Measurements from ENCODE around the gene KHDRBS2.

KHDRBS2 gene

DNA sequence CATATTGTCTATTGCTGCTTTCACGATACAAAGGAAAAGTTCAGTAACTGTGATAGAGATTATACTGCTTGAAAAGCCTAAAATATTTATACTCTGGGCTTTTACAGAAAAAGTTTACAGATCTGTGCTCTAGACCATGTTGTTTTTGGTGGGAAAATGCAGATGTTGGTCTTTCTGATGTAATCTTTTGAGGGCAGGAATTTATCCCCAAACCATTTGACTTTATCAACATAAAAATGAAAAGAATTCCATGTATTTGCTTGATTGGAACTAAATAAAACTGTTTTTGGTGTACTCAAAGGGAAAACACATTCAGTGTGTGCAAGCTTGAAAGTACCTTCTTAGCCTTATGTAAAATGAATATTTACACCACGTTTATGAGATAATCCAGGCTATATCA is 603.5 kb downstream of the KHDRBS2 start:
- no peaks in the 10 kb centered on the region for H4K20me1 ChIP-seq (ENCODE audit: insufficient read depth)
- H3K9ac ChIP-seq = no peak overlapping the region
- no peak overlapping the region for H3K4me2 ChIP-seq
- H3K27ac ChIP-seq = no peak overlapping the region
- no peaks in the 10 kb centered on the region for H3K27me3 ChIP-seq (ENCODE audit: insufficient read depth, low read depth)
- no peaks in the 10 kb centered on the region for H3K36me3 ChIP-seq (ENCODE audit: insufficient read depth)
- H2AFZ ChIP-seq (ENCODE audit: low read depth) = no peak overlapping the region
- no peaks in the 10 kb centered on the region for H3K4me1 ChIP-seq (ENCODE audit: low read depth, poor library complexity, severe bottlenecking)
- TF ChIP-seq, protein P1, sequence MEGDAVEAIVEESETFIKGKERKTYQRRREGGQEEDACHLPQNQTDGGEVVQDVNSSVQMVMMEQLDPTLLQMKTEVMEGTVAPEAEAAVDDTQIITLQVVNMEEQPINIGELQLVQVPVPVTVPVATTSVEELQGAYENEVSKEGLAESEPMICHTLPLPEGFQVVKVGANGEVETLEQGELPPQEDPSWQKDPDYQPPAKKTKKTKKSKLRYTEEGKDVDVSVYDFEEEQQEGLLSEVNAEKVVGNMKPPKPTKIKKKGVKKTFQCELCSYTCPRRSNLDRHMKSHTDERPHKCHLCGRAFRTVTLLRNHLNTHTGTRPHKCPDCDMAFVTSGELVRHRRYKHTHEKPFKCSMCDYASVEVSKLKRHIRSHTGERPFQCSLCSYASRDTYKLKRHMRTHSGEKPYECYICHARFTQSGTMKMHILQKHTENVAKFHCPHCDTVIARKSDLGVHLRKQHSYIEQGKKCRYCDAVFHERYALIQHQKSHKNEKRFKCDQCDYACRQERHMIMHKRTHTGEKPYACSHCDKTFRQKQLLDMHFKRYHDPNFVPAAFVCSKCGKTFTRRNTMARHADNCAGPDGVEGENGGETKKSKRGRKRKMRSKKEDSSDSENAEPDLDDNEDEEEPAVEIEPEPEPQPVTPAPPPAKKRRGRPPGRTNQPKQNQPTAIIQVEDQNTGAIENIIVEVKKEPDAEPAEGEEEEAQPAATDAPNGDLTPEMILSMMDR (conservative IDR thresholded peaks at IDR 0.05; ENCODE audit: low read depth, low read length) = no peak
- H3K79me2 ChIP-seq (ENCODE audit: insufficient read depth, low read depth) = no peaks in the 10 kb centered on the region
- no peak overlapping the region for H3K4me3 ChIP-seq (IDR thresholded peaks at IDR 0.05; ENCODE audit: insufficient read depth, low read depth, low read length)

DNA sequence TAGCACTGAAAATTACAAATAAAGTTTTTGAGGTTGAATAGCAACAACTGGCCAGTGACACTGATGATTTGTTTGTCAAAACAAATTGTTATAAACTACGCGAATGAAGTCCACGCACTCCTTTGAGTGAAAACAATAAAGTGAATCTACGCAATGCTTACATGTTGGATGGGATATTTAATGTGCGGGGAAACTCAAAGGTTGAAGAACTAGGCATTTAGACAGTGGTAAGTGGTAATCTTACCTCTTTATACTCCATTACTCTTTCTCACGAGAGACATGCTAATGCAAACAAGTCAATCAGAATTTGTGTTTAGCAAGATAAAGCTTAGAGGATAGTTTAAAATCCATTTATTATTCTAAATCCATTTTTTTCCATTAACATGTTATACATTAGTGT is 606.4 kb downstream of the KHDRBS2 start:
- Histone ChIP-seq H3K27ac (no peak overlapping the region), H3K79me2 (ENCODE audit: insufficient read depth, low read depth) (no peaks in the 10 kb centered on the region), H3K27me3 (ENCODE audit: insufficient read depth, low read depth) (no peaks in the 10 kb centered on the region), H3K9ac (no peak overlapping the region), H3K36me3 (ENCODE audit: insufficient read depth) (no peaks in the 10 kb centered on the region), H2AFZ (ENCODE audit: low read depth) (no peak overlapping the region), H3K4me1 (ENCODE audit: low read depth, poor library complexity, severe bottlenecking) (no peaks in the 10 kb centered on the region), H4K20me1 (ENCODE audit: insufficient read depth) (no peaks in the 10 kb centered on the region), H3K4me3 (IDR thresholded peaks at IDR 0.05; ENCODE audit: insufficient read depth, low read depth, low read length) (no peak overlapping the region), H3K4me2 (no peak overlapping the region)
- TF ChIP-seq, protein P1 (conservative IDR thresholded peaks at IDR 0.05; ENCODE audit: low read depth, low read length) = no peak

DNA sequence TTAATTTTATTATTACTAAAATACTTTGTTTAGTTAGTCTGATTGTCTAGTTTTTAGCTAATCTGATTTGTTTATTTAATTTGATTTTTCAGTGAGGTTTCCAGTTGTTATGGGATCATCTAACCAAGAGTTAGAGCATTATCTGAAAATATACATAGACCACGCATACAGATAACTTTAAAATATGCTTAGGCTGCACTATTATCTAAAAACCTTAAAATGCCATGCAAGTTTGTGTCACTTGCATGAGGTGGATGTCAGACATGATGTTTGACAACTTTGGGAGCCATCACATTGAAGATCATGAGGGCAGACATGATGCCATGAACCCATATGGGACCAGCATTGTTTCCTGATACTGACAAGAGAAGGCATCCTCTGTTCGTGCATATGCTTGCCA is 610.3 kb downstream of the KHDRBS2 start:
- Histone ChIP-seq H3K27ac (no peak overlapping the region), H3K9ac (no peak overlapping the region), H2AFZ (ENCODE audit: low read depth) (no peak overlapping the region), H3K4me1 (ENCODE audit: low read depth, poor library complexity, severe bottlenecking) (no peaks in the 10 kb centered on the region), H3K4me2 (no peak overlapping the region), H3K27me3 (ENCODE audit: insufficient read depth, low read depth) (no peaks in the 10 kb centered on the region), H3K79me2 (ENCODE audit: insufficient read depth, low read depth) (no peaks in the 10 kb centered on the region), H4K20me1 (ENCODE audit: insufficient read depth) (no peaks in the 10 kb centered on the region), H3K36me3 (ENCODE audit: insufficient read depth) (no peaks in the 10 kb centered on the region), H3K4me3 (IDR thresholded peaks at IDR 0.05; ENCODE audit: insufficient read depth, low read depth, low read length) (no peak overlapping the region)
- TF ChIP-seq, protein P1 (conservative IDR thresholded peaks at IDR 0.05; ENCODE audit: low read depth, low read length) = no peak

DNA sequence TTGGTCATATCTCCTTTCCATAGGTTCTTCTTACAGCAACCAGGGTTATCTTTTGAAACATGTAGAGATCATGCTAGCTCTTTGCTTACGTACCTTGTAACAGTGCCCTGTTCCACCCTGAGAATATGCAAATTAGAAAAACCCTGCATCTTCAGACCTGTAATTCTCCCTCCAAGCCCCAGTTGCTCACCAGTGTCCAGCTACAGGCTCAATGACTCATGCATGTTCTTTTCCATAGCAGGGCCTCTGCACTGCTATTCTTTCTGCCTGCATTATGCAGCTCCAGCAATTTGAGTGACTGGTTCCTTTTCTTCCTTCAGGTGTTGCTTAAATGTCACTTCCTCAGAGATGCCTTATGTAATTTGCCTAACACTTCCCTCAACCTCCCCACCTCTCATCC is 636.2 kb downstream of the KHDRBS2 start:
- Histone ChIP-seq H2AFZ (ENCODE audit: low read depth) (no peak overlapping the region), H3K4me2 (no peak overlapping the region), H3K9ac (no peak overlapping the region), H4K20me1 (ENCODE audit: insufficient read depth) (no peaks in the 10 kb centered on the region), H3K27me3 (ENCODE audit: insufficient read depth, low read depth) (no peaks in the 10 kb centered on the region), H3K79me2 (ENCODE audit: insufficient read depth, low read depth) (no peaks in the 10 kb centered on the region), H3K4me3 (IDR thresholded peaks at IDR 0.05; ENCODE audit: insufficient read depth, low read depth, low read length) (no peak overlapping the region), H3K4me1 (ENCODE audit: low read depth, poor library complexity, severe bottlenecking) (no peaks in the 10 kb centered on the region), H3K36me3 (ENCODE audit: insufficient read depth) (no peaks in the 10 kb centered on the region), H3K27ac (no peak overlapping the region)
- TF ChIP-seq, protein P1 (conservative IDR thresholded peaks at IDR 0.05; ENCODE audit: low read depth, low read length) = no peak
